Spleen (tissue), 7 donors: ENCODE results near the gene ATRN.

Experiments used
- POLR2A ChIP-seq, 3 donors: fragments of 450-650 bp; IDR thresholded peaks; one replicate each; pipeline ENCODE4 v1.5.1; 2017; ENCODE audit warnings: antibody characterized with exemption in 3 of 3, mild to moderate bottlenecking in 1 of 3
- TF ChIP-seq, protein P1 (sequence below), 11 experiments: fragments of 200-600 bp in 7 of 11; fragments of 450-650 bp in 4 of 11; sonication (generic) in 4 of 11; IDR thresholded peaks in 8 of 11; conservative IDR thresholded peaks in 3 of 11; 1 replicate in 7 of 11; 2 replicates in 4 of 11; pipeline versions ENCODE4 v1.4.0 to v1.8.0; 2016 to 2021; ENCODE audit warnings: antibody characterized with exemption in 11 of 11, inconsistent platforms in 4 of 11, mild to moderate bottlenecking in 1 of 11
- donor health status: DM: no; HTN: no; CAD: no; lungs with moderate emphysema.
- donor health status: DM: no; HTN: no; CAD: no.
- donor health status: DM: no; HTN: no; CAD: no.

GRCh38 chr20:3614466-3614865, 143.6 kb downstream of the ATRN start:
- TF ChIP-seq, protein P1, sequence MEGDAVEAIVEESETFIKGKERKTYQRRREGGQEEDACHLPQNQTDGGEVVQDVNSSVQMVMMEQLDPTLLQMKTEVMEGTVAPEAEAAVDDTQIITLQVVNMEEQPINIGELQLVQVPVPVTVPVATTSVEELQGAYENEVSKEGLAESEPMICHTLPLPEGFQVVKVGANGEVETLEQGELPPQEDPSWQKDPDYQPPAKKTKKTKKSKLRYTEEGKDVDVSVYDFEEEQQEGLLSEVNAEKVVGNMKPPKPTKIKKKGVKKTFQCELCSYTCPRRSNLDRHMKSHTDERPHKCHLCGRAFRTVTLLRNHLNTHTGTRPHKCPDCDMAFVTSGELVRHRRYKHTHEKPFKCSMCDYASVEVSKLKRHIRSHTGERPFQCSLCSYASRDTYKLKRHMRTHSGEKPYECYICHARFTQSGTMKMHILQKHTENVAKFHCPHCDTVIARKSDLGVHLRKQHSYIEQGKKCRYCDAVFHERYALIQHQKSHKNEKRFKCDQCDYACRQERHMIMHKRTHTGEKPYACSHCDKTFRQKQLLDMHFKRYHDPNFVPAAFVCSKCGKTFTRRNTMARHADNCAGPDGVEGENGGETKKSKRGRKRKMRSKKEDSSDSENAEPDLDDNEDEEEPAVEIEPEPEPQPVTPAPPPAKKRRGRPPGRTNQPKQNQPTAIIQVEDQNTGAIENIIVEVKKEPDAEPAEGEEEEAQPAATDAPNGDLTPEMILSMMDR (IDR thresholded peaks at IDR 0.05 in 8 of 11, conservative IDR thresholded peaks at IDR 0.05 in 3 of 11) = no peak
- no peak for TF ChIP-seq POLR2A (IDR thresholded peaks at IDR 0.05)
